Ishikawa (cell line): ENCODE results near the gene ARFRP1.

Experiments
- CEBPB ChIP-seq: IDR thresholded peaks from 2 replicates; pipeline ENCODE4 v1.6.1; 2012
- CREB1 ChIP-seq: IDR thresholded peaks from 2 replicates; pipeline ENCODE4 v1.6.1; 2012; ENCODE audit warnings: low read depth
- EGR1 ChIP-seq: IDR thresholded peaks from 2 replicates; pipeline ENCODE4 v1.6.1; 2012
- EP300 ChIP-seq: IDR thresholded peaks from 2 replicates; pipeline ENCODE4 v1.6.1; 2012; ENCODE audit warnings: borderline replicate concordance
- FOXM1 ChIP-seq: IDR thresholded peaks from 2 replicates; pipeline ENCODE4 v1.6.1; 2012; ENCODE audit warnings: low read depth, borderline replicate concordance
- NFIC ChIP-seq: IDR thresholded peaks from 2 replicates; pipeline ENCODE4 v1.6.1; 2012
- RAD21 ChIP-seq: IDR thresholded peaks from 2 replicates; pipeline ENCODE4 v1.6.1; 2012; ENCODE audit warnings: low read depth
- REST ChIP-seq: IDR thresholded peaks from 2 replicates; pipeline ENCODE4 v1.6.1; 2012; ENCODE audit warnings: low read depth, mild to moderate bottlenecking
- TAF1 ChIP-seq: IDR thresholded peaks from 2 replicates; pipeline ENCODE4 v1.6.1; 2012; ENCODE audit warnings: low read depth, mild to moderate bottlenecking
- TCF12 ChIP-seq: IDR thresholded peaks from 2 replicates; pipeline ENCODE4 v1.6.1; 2012; ENCODE audit warnings: low read depth
- TEAD4 ChIP-seq: IDR thresholded peaks from 2 replicates; pipeline ENCODE4 v1.6.1; 2012
- YY1 ChIP-seq: IDR thresholded peaks from 2 replicates; pipeline ENCODE4 v1.6.1; 2012; ENCODE audit warnings: low read depth
- ZBTB7A ChIP-seq: IDR thresholded peaks from 2 replicates; pipeline ENCODE4 v1.6.1; 2012; ENCODE audit warnings: low read depth
- TF ChIP-seq, protein P1 (sequence below): IDR thresholded peaks from 2 replicates; pipeline ENCODE4 v1.6.1; 2012
- TF ChIP-seq, protein P2 (sequence below): IDR thresholded peaks from 2 replicates; pipeline ENCODE4 v1.6.1; 2012

The ARFRP1 gene

DNA sequence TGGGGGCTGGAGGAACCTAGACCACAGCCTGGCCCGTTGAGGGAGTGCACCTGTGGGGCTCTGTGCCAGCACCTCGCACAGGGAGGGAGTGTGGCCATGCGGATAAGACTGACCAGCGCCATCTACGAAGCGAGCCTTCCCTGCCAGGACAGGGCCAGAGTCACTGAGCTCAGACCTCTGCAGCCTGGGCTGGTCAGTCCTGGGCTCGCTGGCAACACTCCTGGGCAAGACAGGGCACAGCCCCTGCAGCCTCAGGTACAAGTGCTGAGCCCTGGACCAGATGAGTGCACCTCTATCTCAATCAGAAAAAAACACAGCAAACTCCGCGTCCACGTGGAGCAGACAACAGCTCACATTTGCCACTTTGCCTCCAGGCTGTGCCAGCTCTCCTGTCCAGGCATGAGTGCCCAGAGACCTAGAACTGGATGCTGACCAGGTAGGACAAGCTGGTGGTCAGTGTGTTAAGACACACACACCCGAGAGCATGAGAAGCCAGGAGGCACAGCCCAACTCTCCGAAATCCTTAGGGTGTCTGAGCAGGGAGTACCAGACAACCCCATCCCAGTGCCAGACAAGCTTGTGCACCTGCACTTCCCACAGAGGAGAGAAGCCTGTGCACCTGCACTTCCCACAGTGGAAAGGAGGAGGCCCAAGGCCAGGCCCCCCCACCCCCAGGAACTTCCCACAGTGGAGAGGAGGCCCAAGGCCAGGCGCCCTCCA is 4.9 kb downstream of the ARFRP1 start:
- TF ChIP-seq TCF12 (no peak), YY1 (no peak), CEBPB (no peak), EGR1 (no peak), NFIC (no peak), TAF1 (no peak), ZBTB7A (no peak), CREB1 (no peak), REST (no peak), TEAD4 (no peak), FOXM1 (no peak), RAD21 (no peak)
- TF ChIP-seq, protein P1, sequence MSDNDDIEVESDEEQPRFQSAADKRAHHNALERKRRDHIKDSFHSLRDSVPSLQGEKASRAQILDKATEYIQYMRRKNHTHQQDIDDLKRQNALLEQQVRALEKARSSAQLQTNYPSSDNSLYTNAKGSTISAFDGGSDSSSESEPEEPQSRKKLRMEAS: no peak
- TF ChIP-seq, protein P2, sequence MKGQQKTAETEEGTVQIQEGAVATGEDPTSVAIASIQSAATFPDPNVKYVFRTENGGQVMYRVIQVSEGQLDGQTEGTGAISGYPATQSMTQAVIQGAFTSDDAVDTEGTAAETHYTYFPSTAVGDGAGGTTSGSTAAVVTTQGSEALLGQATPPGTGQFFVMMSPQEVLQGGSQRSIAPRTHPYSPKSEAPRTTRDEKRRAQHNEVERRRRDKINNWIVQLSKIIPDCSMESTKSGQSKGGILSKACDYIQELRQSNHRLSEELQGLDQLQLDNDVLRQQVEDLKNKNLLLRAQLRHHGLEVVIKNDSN: no peak

DNA sequence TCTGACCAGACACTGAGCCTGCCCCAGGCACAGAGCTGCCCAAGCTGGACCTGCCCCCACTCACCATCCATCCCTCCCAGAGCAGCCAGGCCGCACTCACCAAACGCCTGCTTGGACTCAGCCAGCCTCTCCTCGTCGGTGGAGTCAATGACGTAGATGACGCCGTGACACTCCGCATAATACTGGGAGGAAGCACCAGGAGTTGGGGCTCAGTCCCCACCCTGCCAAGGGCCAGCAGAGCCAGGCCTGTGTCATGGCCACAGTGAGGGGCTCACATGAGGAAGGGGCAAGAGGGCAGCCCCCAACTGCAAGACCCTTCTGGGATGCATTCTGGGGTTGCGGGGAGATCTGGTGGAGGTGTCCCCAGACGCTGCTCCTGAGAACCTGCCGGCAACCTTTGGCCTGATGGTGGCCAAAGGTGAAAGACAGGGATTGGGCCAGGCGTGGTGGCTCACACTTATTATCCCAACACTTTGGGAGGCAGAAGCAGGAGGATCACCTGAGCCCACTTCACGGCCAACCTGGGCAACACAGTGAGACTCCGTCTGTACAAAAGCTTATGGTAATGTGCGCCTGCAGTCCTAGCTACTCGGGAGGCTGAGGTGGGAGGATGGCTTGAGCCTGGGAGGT is 5.6 kb downstream of the ARFRP1 start:
- no peak for TF ChIP-seq CREB1
- TF ChIP-seq ZBTB7A: no peak
- TF ChIP-seq FOXM1: no peak
- no peak for TF ChIP-seq TCF12
- TF ChIP-seq RAD21: no peak
- TF ChIP-seq, protein P2: no peak
- TF ChIP-seq TEAD4: no peak
- no peak for TF ChIP-seq EP300
- TF ChIP-seq CEBPB: no peak
- no peak for TF ChIP-seq EGR1
- TF ChIP-seq NFIC: no peak
- TF ChIP-seq, protein P1: no peak
- TF ChIP-seq YY1: no peak
- TF ChIP-seq TAF1: no peak
- no peak for TF ChIP-seq REST

- no peak for TF ChIP-seq TEAD4
- no peak for TF ChIP-seq EP300
- TF ChIP-seq, protein P2: no peak
- no peak for TF ChIP-seq RAD21
- TF ChIP-seq EGR1: no peak
- TF ChIP-seq REST: no peak
- no peak for TF ChIP-seq TAF1
- TF ChIP-seq NFIC: no peak
- TF ChIP-seq YY1: no peak
- no peak for TF ChIP-seq CEBPB
- TF ChIP-seq CREB1: no peak
- TF ChIP-seq, protein P1: no peak
- no peak for TF ChIP-seq FOXM1
- no peak for TF ChIP-seq ZBTB7A
- TF ChIP-seq TCF12: no peak
Observed at GRCh38 chr20:63701329-63702035, 6.3 kb downstream of the ARFRP1 start.
